ENCODE measurements around the gene RFC3. TPM values are rescaled to one million over a fixed set of nuclear protein-coding genes. Genes with fewer than 3 reads are reported as not detected.

The RFC3 gene
- total RNA-seq, 1 experiment from 2014 or later, result 38.2 TPM

DNA sequence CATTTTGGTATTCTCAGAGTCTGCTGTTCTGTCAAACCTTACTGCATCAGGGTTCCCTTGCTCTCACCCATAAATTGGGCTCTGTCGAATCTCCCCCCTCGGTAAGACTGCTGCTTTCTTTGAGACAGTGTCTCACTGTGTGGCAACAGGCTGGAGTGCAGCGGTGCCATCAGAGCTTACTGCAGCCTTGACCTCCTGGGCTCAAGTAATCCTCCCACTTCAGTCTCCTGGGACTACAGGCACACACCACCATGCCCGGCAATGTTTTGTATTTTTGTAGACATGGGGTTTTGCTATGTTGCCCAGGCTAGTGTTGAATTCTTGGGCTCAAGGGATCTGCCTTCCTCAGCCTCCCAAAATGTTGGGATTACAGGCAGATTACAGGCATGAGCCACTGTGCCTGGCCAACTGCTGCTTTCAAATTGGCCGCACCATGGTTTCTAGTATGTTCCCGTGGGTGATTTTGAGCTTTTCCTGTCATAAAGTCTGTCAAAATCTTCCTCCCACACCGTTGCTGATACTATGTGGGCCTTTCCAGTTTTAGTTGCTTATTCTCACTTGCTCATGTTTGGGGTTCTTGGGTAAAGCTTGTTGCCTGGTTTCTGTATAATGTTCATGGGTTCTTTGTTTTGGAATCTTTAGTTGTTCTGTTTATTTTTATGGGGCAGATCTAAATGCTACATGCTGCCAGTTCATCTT lies 10.6 kb downstream of the RFC3 start:
- no TSS peak for BruUV-seq (replicated peaks)
- TF ChIP-seq, protein P1, sequence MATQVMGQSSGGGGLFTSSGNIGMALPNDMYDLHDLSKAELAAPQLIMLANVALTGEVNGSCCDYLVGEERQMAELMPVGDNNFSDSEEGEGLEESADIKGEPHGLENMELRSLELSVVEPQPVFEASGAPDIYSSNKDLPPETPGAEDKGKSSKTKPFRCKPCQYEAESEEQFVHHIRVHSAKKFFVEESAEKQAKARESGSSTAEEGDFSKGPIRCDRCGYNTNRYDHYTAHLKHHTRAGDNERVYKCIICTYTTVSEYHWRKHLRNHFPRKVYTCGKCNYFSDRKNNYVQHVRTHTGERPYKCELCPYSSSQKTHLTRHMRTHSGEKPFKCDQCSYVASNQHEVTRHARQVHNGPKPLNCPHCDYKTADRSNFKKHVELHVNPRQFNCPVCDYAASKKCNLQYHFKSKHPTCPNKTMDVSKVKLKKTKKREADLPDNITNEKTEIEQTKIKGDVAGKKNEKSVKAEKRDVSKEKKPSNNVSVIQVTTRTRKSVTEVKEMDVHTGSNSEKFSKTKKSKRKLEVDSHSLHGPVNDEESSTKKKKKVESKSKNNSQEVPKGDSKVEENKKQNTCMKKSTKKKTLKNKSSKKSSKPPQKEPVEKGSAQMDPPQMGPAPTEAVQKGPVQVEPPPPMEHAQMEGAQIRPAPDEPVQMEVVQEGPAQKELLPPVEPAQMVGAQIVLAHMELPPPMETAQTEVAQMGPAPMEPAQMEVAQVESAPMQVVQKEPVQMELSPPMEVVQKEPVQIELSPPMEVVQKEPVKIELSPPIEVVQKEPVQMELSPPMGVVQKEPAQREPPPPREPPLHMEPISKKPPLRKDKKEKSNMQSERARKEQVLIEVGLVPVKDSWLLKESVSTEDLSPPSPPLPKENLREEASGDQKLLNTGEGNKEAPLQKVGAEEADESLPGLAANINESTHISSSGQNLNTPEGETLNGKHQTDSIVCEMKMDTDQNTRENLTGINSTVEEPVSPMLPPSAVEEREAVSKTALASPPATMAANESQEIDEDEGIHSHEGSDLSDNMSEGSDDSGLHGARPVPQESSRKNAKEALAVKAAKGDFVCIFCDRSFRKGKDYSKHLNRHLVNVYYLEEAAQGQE (IDR thresholded peaks at IDR 0.05; ENCODE audit: low read depth), result no peak
- TF ChIP-seq CEBPB (IDR thresholded peaks at IDR 0.05; ENCODE audit: low read depth) (no peak), ZNF274 (IDR thresholded peaks at IDR 0.05; ENCODE audit: low read depth, low read length) (no peak), EZH2phosphoT487 (IDR thresholded peaks at IDR 0.05; ENCODE audit: borderline replicate concordance) (no peak), ELF1 (IDR thresholded peaks at IDR 0.05; ENCODE audit: borderline replicate concordance, low read depth) (no peak), ZFX (IDR thresholded peaks at IDR 0.05) (no peak), RAD21 (IDR thresholded peaks at IDR 0.05; ENCODE audit: low read depth) (no peak)

More for the DNA sequence above, 10.6 kb downstream of the RFC3 start:
- ATAC-seq, result no peak
- no peaks in the 10 kb centered on the region for H3K9me3 ChIP-seq (ENCODE audit: control insufficient read depth in 1 of 2, insufficient read depth in 1 of 2, low read depth in 1 of 2, low read length in 2 of 2)
- no peak for DNase-seq (ENCODE audit: low read depth, low spot score)
- no peak overlapping the region for H3K27ac ChIP-seq (ENCODE audit: low read depth, low read length)
- H3K9me2 ChIP-seq (ENCODE audit: insufficient read depth), result no peaks in the 10 kb centered on the region
- ChIA-PET RAD21 (ENCODE audit: low non-redundant PET in 1 of 2, low total read pairs in 2 of 2, uncharacterized antibody in 2 of 2, unreplicated experiment in 2 of 2) (no interaction called here), POLR2A (no interaction called here), CTCF (no interaction called here)
- no peak overlapping the region for H3K4me3 ChIP-seq (replicated peaks in 1 of 2; ENCODE audit: low read depth in 1 of 2, low read length in 2 of 2)
- peaks cover 44 to 66% of the 10 kb centered on the region in 2 experiments for H3K36me3 ChIP-seq (ENCODE audit: control insufficient read depth in 1 of 2, insufficient read depth in 2 of 2, low read length in 2 of 2)
- H2AFZ ChIP-seq (ENCODE audit: low read depth, low read length, poor library complexity, severe bottlenecking), result no peak overlapping the region
- no peaks in the 10 kb centered on the region for H3K4me1 ChIP-seq (ENCODE audit: control insufficient read depth in 1 of 2, insufficient read depth in 2 of 2, low read length in 2 of 2)
- peaks cover 3% of the 10 kb centered on the region; the same call in 1 of the 2 replicates for H4K20me1 ChIP-seq (ENCODE audit: insufficient read depth)
- H3K79me2 ChIP-seq (ENCODE audit: insufficient read depth, low read length), result peaks cover 79% of the 10 kb centered on the region
- H3K27me3 ChIP-seq (ENCODE audit: insufficient read depth, low read length), result no peaks in the 10 kb centered on the region
- no peak overlapping the region for H3K4me2 ChIP-seq (ENCODE audit: low read length)
- intact Hi-C loops (cut with micrococcal nuclease), result no loop called here
- H3K9ac ChIP-seq (ENCODE audit: low read length), result no peak overlapping the region
